HTR-8/SVneo (cell line): Measurements from ENCODE around the gene LCAT.
A peak's percentile ranks its signal among the peaks of the same experiment; 100 is the strongest.
"Not testable (repeated sequence)": the region's sequence is repeated elsewhere in the genome, so short reads cannot be mapped to it uniquely, and the experiment has no call there.

Experiments used
- DNase-seq: peaks from one replicate; pipeline ENCODE4 v3.0.0; 2011; ENCODE audit warnings: low spot score, mixed read lengths; ENCODE audit not compliant: insufficient read length
- FAIRE-seq: peaks from 2 replicates; lab custom pipeline; 2011; peaks lifted over from hg19 to GRCh38; lab: Jason Lieb, UNC

The LCAT gene

DNA sequence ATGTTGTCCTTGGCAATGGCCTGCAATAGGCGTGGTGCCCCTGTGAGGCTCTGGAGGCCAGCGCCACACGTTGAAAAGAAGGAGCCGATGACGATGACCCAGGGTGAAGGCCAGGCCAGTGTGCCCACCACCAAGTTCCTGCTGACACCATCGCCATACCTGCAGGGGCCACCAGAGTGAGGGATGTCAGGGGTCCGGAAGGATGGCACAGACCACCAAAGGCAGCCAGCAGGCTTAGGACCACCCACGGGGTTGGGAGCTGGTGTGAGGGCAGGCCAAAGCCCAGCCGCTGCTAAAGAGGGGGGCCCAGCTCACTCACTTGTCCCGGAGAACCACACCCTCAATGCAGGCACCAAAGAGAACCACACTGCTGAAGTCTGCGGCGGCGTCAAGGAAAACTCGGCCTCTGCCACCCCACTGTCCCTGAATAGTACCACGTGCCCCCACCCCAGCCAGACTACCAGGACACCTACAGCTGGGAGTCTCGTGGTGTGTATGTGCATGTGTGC is 6.5 kb upstream of the LCAT start:
- FAIRE-seq (no peak), DNase-seq (no peak)

DNA sequence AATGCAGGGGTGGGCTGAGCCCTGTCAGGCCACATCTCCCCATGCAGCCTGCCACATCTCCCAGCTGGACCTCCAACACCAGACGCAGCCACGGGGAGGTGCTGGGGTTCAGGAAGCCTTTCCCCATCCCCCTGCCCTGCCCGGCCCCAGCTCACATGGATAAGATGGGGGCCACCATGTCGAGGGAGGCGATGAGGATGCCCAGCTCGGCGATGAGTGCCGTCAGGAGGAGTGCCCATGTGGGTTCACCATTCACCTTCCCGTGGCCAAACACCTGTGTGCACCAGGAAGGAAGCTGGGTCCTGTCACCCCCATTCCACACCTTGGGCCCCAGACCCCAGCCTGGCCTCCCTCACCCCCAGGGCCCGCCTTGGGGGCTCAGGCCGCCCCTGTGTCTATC is 5.7 kb upstream of the LCAT start:
- FAIRE-seq, result peak; percentile 40
- no peak for DNase-seq

DNA sequence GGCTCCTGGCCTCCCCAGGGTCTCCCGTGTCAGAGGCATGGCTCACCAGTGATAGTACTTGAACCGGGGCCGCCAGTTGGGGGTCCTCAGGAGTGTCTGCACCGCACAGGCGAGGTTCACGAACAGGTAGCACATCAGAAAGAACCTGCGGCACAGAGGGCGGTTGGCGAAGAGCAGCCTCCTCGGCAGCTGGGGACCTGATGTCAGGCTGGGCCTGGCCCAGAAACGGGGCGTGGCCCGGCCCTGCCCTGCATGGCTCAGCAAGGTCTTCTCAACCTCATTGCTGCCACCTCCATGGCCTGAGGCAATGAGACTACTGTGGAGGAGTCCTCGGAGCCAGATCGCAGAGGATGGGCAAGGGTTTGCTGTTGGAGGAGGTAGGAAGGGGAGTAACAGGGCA is 4.1 kb upstream of the LCAT start:
- no peak for FAIRE-seq

DNA sequence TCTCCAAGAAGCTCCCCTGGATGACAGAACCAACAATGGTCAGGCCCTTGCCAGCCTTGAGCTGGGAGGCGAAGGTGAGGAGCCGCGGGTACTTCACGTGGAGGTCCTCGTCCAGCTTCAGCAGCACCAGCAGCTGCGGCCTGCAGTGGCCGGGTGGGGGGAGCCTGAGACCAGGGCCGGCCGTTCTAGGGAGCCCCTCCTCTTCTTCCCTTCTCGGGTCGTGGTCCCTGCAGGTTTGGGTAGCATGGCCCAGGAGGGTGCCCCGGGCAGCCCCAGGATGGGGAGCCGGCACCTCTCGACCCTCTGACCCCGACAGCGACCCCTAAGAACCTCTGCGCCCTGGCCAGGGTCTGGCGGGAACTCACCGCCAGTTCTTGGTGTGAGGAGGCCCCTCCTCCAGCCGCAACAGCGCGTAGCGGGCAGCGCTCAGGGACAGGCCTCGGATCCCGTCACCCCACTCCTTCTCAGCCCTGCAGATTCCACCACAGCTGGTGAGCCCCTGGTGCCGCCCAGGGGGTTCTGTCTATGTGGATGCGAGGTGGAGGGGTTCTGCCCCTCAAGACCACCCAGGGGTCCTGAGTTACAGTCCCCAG is 3.1 kb upstream of the LCAT start:
- no peak for DNase-seq
- FAIRE-seq, result no peak

More for the DNA sequence above, 4.1 kb upstream of the LCAT start:
- DNase-seq, result no peak

DNA sequence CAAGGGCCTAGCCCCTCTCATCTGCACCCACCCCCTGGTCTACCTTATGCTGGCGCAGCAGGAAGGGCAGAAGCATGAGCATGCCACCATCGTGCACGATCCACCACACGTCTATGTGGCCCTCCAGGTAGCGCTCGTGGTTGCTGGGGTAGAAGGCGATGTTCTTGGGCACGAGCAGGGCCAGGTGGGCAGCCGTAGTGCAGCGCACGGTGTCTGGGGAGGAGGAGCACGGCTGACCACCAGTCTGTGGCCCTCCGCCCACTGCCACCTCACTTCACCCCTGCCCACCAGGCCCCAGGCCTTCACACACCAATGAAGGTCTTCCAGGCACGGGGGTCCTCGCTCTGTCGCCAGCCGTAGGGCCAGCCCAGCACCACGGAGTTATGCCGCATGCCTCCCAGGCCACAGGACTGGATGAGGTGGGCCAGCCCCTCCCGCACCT is 2.2 kb upstream of the LCAT start:
- FAIRE-seq (peak; percentile 33), DNase-seq (no peak)

DNA sequence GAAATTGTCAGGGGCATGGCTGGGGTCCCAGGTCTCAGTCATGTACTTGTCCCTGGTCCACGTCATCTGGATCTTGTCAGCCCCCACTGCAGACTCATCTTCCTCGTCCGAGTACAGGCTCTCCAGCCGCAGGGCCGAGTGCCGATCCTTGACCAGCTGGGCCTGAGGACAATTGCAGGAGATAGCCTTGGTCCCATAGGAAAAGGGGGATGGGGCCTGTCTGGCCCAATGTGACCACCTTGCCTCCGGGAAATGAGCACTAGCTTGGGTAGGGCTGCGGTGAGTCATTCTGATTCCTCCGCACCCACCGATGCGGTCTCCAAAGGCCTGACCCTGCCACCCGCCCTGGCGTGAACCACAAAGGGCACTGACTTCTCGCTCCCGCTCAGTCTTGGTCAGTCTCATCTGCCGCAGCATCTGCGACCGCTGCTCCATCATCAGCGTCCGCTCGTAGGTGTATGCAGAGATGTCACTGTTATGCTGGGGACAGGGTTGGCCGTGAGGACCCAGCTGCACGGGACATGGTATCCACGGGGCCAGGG is 1.5 kb upstream of the LCAT start:
- DNase-seq, result no peak
- FAIRE-seq, result no peak

DNA sequence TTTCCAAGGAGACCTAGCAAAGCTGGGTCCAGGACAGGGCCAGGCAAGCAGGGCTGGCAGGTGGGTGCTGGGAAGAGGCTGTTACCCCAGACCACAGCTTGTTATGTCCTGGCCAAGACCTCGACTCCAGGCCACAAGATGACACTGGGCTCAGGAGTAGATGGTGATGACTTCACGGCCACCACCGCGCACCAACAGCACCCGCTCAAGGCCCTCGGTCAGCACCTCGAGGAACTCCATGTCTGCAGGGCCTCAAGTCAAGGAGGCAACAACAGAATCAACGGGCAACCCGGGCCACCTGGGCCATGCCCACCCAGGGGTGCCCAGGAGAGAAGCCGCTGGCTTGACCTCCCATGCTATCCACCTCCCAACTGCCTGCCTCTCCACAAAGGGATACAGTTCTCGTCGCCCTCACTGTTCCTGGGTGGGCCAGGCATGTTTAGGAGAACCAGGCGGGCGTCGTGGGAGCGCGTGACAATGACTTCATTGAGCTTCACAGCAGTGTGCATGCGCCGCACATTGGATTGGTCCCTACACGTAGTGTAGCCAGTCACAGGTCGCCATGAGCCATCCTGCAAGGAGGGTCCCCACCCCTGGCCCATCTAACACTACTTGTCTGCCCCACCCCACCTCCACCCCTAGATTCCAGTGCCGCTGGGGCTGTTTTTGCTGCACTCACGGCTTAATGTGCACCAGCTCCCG is 921 bp upstream of the LCAT start:
- DNase-seq (no peak), FAIRE-seq (no peak)

DNA sequence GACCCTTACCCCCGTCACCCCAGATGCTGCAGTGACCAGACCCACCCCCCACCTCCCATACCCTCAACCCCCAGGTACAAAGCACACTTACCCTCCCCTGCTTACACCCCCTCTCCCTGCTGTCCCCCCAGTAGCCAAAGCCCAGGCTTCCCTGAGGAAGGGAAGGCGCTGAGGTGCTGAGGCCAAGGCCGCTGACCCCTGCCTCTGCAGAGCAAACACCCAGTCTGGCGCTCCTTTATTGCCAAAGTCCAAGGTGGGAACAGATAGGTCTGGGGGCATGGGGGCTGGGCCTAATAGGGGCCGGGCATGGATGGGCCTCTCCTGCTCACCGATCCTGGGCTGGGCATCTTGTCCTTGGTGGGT is 683 bp downstream of the LCAT start:
- FAIRE-seq (no peak), DNase-seq (no peak)

DNA sequence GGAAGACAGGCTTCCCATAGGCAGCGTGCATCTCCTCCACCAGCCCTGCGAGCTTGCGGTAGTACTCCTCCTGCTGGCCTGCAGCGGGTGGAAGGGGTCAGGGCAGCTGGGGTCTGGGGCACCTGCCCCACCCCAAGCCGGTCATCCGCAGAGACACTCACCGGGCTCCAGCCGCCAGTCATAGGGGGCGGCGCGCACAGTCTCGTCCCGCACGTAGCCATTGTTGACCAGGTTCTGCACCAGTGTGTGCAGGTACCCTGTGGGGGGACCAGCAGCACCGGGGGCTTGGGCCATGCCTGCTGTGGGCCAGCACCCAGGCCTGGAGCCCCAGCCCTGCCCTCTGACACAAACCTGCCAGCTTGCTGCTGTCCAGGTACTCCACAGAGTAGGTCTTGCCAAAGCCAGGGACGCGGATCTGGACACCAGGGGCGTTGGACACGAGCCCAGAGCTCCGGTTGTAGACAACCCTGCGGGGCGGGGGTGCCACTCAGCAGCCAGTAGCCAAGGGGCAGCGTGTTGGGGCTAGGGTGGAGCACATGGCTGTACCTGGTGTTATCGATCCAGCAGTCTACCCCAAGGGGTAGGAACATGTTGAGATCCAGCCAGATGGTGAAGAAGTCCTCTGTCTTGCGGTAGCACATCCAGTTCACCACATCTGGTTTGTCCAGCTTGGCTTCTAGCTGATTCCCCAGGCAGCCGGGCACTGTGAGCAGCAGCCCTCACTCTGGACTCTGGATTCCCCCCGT is 1.2 kb downstream of the LCAT start:
- FAIRE-seq (peak; percentile 48), DNase-seq (no peak)

DNA sequence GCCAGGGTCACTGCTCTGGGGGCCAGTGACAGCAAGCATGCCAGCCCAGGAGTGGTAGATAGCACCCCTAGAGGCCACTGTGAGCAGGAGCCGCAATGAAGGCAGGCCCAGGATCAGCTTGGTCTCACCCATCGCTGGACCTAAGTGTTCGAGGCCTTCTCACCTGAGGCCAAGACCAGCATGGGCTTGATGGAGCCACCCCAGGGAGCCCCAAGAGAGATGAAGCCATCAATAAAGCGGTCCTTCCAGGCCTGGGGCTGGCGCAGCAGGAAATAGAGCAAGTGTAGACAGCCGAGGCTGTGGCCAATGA is 1.8 kb downstream of the LCAT start:
- FAIRE-seq, result peak; percentile 80
- peak; percentile 53 for DNase-seq

DNA sequence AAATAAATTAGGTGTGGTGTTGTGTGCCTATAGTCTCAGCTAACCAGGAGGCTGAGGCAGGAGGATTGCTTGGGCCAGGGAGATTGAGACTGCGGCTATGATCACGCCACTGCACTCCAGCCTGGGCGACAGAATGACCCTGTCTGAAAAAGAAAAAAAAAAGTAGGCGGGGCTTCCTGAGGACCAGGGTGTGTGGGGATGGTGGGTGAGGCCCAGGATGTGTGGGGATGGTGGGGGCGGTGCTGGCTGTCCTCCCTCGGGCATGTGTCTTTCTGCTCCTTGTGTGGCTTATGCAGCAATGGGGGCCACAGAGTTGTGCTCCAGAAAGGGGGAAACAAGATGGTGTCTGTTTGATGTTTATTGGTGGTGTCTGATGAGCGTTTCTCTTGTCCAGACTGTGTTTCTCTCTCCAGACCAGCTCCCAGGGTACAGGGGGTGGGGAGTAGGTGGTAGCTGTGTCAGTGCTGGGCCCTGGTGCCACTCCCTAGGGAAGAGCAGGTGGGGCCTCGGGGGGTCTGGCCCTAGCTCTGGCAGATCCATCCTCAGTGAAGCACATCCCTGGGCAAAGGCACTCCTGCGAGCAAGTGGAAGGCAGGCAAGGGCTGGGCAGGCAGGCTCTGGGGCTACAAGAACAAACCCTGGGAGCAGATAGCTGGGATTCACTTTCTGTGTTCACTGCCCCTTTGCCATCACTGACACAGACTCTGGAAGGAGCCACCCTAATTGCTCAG is 2.3 kb downstream of the LCAT start:
- no peak for FAIRE-seq
- no peak for DNase-seq

DNA sequence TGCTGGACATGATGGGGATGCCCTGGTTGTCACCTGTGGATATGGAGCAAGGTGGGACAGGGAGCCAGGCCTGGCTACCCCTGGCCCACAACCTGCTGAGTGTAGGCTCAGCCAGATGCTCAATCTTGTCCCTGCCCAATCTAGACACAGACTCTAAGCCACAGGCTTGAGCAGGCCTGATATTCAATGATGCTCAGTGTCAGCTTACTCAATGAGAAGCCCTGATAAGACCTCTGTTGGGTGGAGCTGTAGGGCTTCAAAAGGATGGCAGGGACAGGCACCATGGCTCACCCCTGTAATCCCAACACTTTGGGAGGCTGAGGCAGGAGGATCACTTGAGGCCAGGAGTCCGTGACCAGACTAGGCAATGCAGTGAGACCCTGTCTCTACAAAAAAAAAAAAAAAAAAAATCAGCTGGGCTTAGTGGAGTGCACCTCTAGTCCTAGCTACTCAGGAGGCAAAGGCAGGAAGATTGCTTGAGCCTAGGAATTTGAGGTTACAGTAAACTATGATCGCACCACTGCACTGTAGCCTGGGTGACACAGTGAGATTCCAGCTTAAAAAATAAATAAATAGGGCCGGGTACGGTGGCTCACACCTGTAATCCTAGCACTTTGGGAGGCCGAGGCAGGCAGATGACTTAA is 3.4 kb downstream of the LCAT start:
- FAIRE-seq (no peak), DNase-seq (no peak)

DNA sequence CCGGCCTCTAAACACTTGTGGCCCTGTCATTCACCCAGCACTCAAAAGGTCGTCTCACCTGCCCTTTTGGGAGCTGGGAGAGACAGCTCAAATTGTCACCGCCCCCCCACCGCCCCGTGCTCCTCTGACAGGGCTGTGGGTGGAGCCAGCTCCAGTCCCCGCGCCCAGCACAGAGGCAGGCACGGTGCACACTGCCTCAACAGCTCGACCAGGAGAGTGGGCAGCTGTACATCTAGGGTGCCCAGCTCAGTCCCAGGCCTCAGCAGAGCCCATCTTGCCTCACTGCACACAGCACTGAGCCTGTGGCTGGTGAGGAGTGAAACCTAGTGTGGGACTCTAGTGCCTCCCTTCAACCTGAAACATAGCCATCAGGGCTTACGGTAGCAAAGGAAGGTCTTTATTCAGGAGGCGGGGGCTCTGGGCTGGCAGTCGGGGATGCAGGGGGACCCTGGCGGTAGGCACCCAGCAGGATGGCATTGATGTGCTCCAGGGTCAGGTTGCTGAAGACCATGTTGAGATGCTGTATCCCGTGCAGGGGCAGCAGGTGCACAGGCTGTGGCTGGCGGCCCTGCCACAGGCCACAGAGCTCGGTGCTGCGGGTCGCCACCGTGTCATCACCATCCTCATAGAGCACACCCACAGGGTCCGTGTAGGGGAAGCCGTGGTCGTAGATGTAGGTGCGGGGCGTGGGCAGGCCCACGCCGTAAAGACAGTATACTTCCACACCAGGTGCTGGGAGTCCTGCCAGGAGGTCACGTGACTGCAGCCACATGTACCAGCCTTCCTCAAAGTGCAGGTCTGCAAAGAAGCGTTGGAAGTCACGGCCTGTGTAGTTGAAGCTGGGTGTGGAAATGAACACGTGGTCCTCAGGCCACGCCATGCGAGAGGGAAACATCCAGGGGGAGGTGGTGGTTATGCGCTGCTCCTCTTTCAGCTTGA is 4.1 kb downstream of the LCAT start:
- FAIRE-seq (peak; percentile 26), DNase-seq (no peak)

DNA sequence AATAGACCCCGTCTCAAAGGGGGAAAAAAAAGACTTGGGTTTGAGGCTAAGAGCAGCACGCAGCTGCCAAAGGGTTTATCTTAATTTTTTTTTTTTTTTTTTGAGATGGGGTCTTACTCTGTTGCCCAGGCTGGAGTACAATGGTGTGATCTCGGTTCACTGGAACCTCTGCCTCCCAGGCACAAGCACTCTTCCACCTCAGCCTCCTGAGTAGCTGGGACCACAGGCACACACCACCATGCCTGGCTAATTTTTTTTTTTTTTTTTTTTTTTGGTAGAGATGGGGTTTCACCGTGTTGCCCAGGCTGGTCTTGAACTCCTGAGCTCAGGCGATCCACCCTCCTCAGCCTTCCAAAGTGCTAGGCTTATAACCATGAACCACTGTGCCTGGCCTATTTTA is 6.2 kb downstream of the LCAT start:
- DNase-seq, FAIRE-seq: not testable (repeated sequence)

DNA sequence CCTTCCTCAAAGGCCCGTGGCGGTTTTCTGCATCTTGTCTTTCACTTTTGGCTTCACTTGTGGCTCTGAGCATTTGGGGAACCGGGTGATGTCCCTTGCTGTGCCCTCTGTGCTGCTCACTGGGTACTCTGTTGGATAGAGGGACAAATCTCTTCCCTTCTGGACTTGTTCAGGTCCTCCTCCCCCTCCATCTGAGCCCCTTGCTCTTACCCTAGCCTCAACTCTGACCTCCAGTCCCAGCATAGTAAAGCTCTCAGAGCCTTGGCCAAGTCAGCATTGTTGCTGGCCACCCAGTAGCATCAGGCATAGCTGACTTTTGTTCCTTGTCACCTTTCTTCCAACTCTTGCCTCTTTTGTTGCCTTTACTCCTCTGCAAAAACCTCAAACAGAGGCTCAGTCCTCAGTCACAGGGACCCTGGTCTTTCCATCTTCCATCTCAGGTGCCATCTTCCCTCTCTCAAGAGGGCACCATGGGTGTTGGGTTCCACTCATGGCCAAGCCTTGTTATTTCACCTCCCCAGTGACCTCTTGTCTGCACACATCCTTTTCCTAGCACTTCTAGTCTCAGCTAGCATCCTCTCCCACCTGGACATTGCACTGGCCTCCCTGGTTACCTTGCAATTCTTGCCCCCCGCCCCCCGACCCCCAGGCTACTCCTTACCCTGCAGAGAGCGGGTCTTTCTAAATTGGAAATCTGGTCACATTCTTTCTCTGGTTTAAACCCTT is 6.9 kb downstream of the LCAT start:
- peak; percentile 23 for FAIRE-seq
- DNase-seq, result no peak

DNA sequence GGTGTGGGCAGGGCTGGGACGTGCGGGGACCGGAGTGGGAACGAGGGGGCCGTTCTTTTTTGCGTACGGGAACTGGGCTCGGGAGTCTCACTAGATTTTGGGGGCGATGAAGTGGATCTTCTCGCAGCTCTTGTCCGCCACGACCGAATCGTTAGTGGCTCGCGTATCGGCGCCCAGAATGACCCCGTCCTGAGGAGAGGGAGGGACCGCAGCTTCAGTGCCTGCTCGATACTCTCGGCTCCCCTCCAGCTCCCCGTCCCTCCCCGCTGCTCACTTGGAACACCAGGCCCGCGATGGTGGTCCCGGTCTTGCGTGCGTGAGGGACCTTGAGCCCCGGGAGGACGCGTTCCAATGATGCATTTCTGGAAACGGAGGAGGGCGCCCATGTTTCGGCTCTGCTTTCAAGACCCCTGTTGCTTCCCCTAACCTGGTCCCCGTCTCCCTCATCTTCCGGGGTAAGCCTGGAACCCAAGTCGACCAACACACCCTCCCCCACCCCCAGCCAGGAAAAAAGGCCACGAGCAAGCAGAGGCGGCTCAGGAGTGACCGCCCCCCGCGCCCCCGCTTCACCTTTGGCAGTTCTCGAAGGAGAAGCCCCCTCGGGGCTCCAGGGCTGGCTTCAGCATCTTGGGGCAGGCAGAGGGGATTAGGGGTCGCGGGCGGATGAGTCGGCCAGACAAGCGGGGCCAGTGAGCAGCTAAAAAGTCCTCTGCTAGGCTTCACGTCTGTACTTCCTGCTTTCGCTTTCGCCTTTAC is 7.6 kb downstream of the LCAT start, which contains the start of gene PSMB10:
PSMB10 (minus strand) TSS at position 727 of the 756 bp plus-strand sequence; CDS start at position 626, 101 bp downstream.
- FAIRE-seq (no peak), DNase-seq (peak; percentile 49)

DNA sequence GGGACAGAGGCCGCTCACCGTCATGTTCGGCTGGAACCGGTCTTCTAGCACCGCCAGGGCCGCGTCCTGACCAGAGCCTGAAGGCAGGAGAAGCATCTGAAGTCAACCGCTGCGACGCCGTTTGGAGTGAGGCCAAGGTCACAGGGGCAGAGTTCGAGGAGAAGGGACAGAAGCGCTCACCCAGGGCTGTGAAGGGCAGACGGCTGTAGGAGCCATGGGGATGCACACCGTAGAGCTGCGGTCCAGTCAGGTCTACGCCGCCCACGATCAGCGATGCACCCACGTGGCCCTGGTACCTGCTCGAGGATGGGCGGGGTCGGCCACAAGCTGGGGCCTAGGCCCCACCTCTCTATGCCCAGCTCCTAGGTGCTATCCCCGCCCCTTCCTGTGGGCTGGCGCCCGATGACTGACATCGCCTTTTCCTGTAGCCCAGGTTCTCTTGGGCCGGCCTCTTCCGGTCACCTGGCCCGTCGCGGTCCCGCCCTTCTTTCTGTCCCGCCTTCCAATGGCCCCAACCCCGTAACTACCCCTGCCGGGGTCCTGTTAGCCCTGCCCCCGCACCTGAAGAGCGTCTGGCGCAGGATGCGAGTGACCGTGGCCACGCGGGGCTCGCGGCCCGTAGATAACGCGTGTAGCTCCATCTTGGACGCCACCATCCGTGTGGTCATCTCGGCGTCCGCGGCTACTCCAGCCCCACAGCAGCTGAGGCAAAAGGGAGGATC is 8.4 kb downstream of the LCAT start:
- FAIRE-seq, result peak; percentile 90
- peak; percentile 99 for DNase-seq
